Right atrium auricular region (tissue), 2 donors: ENCODE measurements around the gene KAZN. TPM values are rescaled to one million over a fixed set of nuclear protein-coding genes. Genes with fewer than 3 reads are reported as not detected.

Experiments
- DNase-seq: peaks from one replicate; pipeline ENCODE4 v3.0.0-alpha.2; 2019; ENCODE audit warnings: low spot score
- H3K27ac ChIP-seq, 2 donors: fragments of 200-600 bp; sonication (generic); 1 replicate in 1 of 2; 2 replicates in 1 of 2; pipeline ENCODE4 v1.5.1; 2016 to 2019
- H3K27me3 ChIP-seq, 2 donors: fragments of 200-600 bp; sonication (generic); one replicate each; pipeline versions ENCODE4 v1.5.1 to v1.6.0; 2017 to 2019
- H3K36me3 ChIP-seq: fragments of 200-600 bp; sonication (generic); one replicate; pipeline ENCODE4 v1.5.1; 2016
- H3K4me1 ChIP-seq, 2 donors: fragments of 200-600 bp; sonication (generic); one replicate each; pipeline versions ENCODE4 v1.5.1 to v1.6.0; 2017 to 2019
- H3K4me3 ChIP-seq, 2 donors: fragments of 200-600 bp; sonication (generic); 1 replicate in 1 of 2; 2 replicates in 1 of 2; pipeline ENCODE4 v1.5.1; 2017 to 2019; ENCODE audit warnings: mild to moderate bottlenecking in 1 of 2, moderate library complexity in 1 of 2
- H3K9me3 ChIP-seq, 2 donors: fragments of 200-600 bp; sonication (generic); one replicate each; pipeline ENCODE4 v1.5.1; 2019
- CTCF ChIP-seq, 2 donors: fragments of 200-600 bp; sonication (generic); IDR thresholded peaks; one replicate each; pipeline ENCODE4 v1.5.1; 2019; ENCODE audit warnings: antibody characterized with exemption in 2 of 2
- total RNA-seq, 2 donors: library from RNA; depleted of rRNA; stranded (reverse); fragments of >200 nt; gene quantifications; one replicate each; pipeline ENCODE4 v1.1.0, GENCODE V29; 2016

KAZN gene
- total RNA-seq, 2 donors from 2014 or later = 3.9 to 6.8 TPM

GRCh38 chr1:15107058-15107687 is 508.7 kb downstream of the KAZN start:
- Histone ChIP-seq H3K9me3 (no peaks in the 10 kb centered on the region), H3K36me3 (no peaks in the 10 kb centered on the region), H3K4me1 (no peaks in the 10 kb centered on the region), H3K27ac (no peak overlapping the region), H3K4me3 (no peak overlapping the region), H3K27me3 (no peaks in the 10 kb centered on the region)
- DNase-seq = no peak
- no peak for TF ChIP-seq CTCF (IDR thresholded peaks at IDR 0.05)

- no peak overlapping the region for H3K4me3 ChIP-seq
- no peaks in the 10 kb centered on the region for H3K9me3 ChIP-seq
- H3K27ac ChIP-seq = no peak overlapping the region
- no peaks in the 10 kb centered on the region for H3K27me3 ChIP-seq
- no peaks in the 10 kb centered on the region for H3K4me1 ChIP-seq
- DNase-seq = no peak
- no peaks in the 10 kb centered on the region for H3K36me3 ChIP-seq
- TF ChIP-seq CTCF (IDR thresholded peaks at IDR 0.05) = no peak
These were observed 509.4 kb downstream of the KAZN start for GRCh38 chr1:15107911-15108310.

GRCh38 chr1:15110128-15110866 is 511.8 kb downstream of the KAZN start:
- no peak for DNase-seq
- Histone ChIP-seq H3K4me3 (no peak overlapping the region), H3K27ac (no peak overlapping the region)

GRCh38 chr1:15110867-15111230 is 512.4 kb downstream of the KAZN start:
- no peak for TF ChIP-seq CTCF (IDR thresholded peaks at IDR 0.05)
- H3K4me1 ChIP-seq = no peaks in the 10 kb centered on the region
- no peaks in the 10 kb centered on the region for H3K36me3 ChIP-seq
- no peaks in the 10 kb centered on the region for H3K27me3 ChIP-seq
- no peak overlapping the region for H3K27ac ChIP-seq
- H3K9me3 ChIP-seq = no peaks in the 10 kb centered on the region
- no peak for DNase-seq
- H3K4me3 ChIP-seq = no peak overlapping the region

More at GRCh38 chr1:15110128-15110866, 511.8 kb downstream of the KAZN start:
- Histone ChIP-seq H3K9me3 (no peaks in the 10 kb centered on the region), H3K36me3 (no peaks in the 10 kb centered on the region), H3K4me1 (no peaks in the 10 kb centered on the region), H3K27me3 (no peaks in the 10 kb centered on the region)
- no peak for TF ChIP-seq CTCF (IDR thresholded peaks at IDR 0.05)

- no peak overlapping the region for H3K27ac ChIP-seq
- no peaks in the 10 kb centered on the region for H3K27me3 ChIP-seq
- H3K4me3 ChIP-seq = no peak overlapping the region
- H3K36me3 ChIP-seq = no peaks in the 10 kb centered on the region
- no peaks in the 10 kb centered on the region for H3K9me3 ChIP-seq
- TF ChIP-seq CTCF (IDR thresholded peaks at IDR 0.05) = no peak
- no peak for DNase-seq
- no peaks in the 10 kb centered on the region for H3K4me1 ChIP-seq
These were observed 514.7 kb downstream of the KAZN start for GRCh38 chr1:15113146-15113545.
